Calu3 (cell line): ENCODE data around the gene PLEKHA4. TPM values are rescaled to one million over a fixed set of nuclear protein-coding genes. Genes with fewer than 3 reads are reported as not detected.
"Not testable (repeated sequence)": the region's sequence is repeated elsewhere in the genome, so short reads cannot be mapped to it uniquely, and the experiment has no call there.

Source experiments
- BruUV-seq: library from RNA; stranded (reverse); fragments of 400-500 nt; replicated peaks from 2 replicates; lab custom pipeline; 2021; lab: Mats Ljungman, UMichigan
- CTCF ChIA-PET: fragments of 300-600 bp; sonication (Branson Sonifier 250); formaldehyde crosslinking; loops from one replicate; lab custom pipeline; 2022; ENCODE audit warnings: antibody characterized with exemption; lab: Charles Lee
- DNase-seq: peaks from one replicate; pipeline ENCODE4 v3.0.0; 2022
- H3K27ac Mint-ChIP-seq: one replicate; pipeline ENCODE4 v1.8.0; 2022; ENCODE audit warnings: mixed read lengths; ENCODE audit not compliant: unreplicated experiment
- H3K27me3 Mint-ChIP-seq: one replicate; pipeline ENCODE4 v1.8.0; 2022; ENCODE audit warnings: mixed read lengths; ENCODE audit not compliant: unreplicated experiment
- H3K36me3 Mint-ChIP-seq: one replicate; pipeline ENCODE4 v1.8.0; 2022; ENCODE audit warnings: mild to moderate bottlenecking, moderate library complexity, mixed read lengths; ENCODE audit not compliant: insufficient read depth, unreplicated experiment
- H3K4me1 Mint-ChIP-seq: one replicate; pipeline ENCODE4 v1.8.0; 2022; ENCODE audit warnings: mild to moderate bottlenecking, low read depth, mixed read lengths; ENCODE audit not compliant: unreplicated experiment
- H3K4me3 Mint-ChIP-seq: one replicate; pipeline ENCODE4 v1.8.0; 2022; ENCODE audit warnings: mild to moderate bottlenecking, low read depth, moderate library complexity, mixed read lengths; ENCODE audit not compliant: unreplicated experiment
- H3K9me3 Mint-ChIP-seq: one replicate; pipeline ENCODE4 v1.8.0; 2022; ENCODE audit warnings: low read depth, mixed read lengths; ENCODE audit not compliant: unreplicated experiment
- CTCF ChIP-seq: fragments of 200-600 bp; IDR thresholded peaks from one replicate; pipeline ENCODE4 v1.8.0; 2022; ENCODE audit warnings: antibody characterized with exemption; ENCODE audit not compliant: unreplicated experiment
- intact Hi-C: fragments of 100-400 bp; cut with micrococcal nuclease; formaldehyde crosslinking; loops from one replicate; pipeline ENCODE4 v1.10.0; 2022; ENCODE audit not compliant: unreplicated experiment
- total RNA-seq: library from RNA; stranded (reverse); gene quantifications from 2 replicates; pipeline ENCODE4 v1.2.3, GENCODE V29; 2022

Gene PLEKHA4
- total RNA-seq, 1 experiment from 2014 or later, result 57.6 TPM

GRCh38 chr19:48914181-48914580 is 45.8 kb upstream of the PLEKHA4 start:
- H3K9me3 Mint-ChIP-seq, result no peaks in the 10 kb centered on the region
- intact Hi-C loops, result no loop called here
- BruUV-seq, result no TSS peak
- H3K36me3 Mint-ChIP-seq, result peaks cover 82% of the 10 kb centered on the region
- CTCF ChIA-PET, result interaction anchor here (1.0 kb wide), 1 partner anchor 11 kb away, joined by 3 read pairs; no protein-coding TSS in a partner anchor
- no peak for DNase-seq
- H3K4me3 Mint-ChIP-seq, result no peak overlapping the region
- TF ChIP-seq CTCF, result no peak
- no peaks in the 10 kb centered on the region for H3K27me3 Mint-ChIP-seq
- H3K27ac Mint-ChIP-seq, result no peak overlapping the region
- no peaks in the 10 kb centered on the region for H3K4me1 Mint-ChIP-seq

GRCh38 chr19:48913114-48913889 is 44.9 kb upstream of the PLEKHA4 start:
- Mint-ChIP-seq H3K4me3 (no peak overlapping the region), H3K27me3 (no peaks in the 10 kb centered on the region), H3K27ac (no peak overlapping the region), H3K36me3 (peaks cover 79% of the 10 kb centered on the region), H3K9me3 (no peaks in the 10 kb centered on the region), H3K4me1 (no peaks in the 10 kb centered on the region)
- no peak for TF ChIP-seq CTCF
- BruUV-seq, result no TSS peak
- intact Hi-C loops, result no loop called here
- DNase-seq, result no peak
- CTCF ChIA-PET, result no interaction called here

- Mint-ChIP-seq H3K4me1 (no peaks in the 10 kb centered on the region), H3K9me3 (no peaks in the 10 kb centered on the region)
- intact Hi-C loops, result no loop called here
Observed at GRCh38 chr19:48910803-48911202, 42.4 kb upstream of the PLEKHA4 start.

GRCh38 chr19:48909424-48910077 is 41.1 kb upstream of the PLEKHA4 start:
- DNase-seq, H3K4me3 Mint-ChIP-seq, H3K4me1 Mint-ChIP-seq, BruUV-seq, H3K9me3 Mint-ChIP-seq, H3K27ac Mint-ChIP-seq, intact Hi-C loops, H3K27me3 Mint-ChIP-seq, CTCF ChIA-PET: not testable (repeated sequence)
- peaks cover 73% of the 10 kb centered on the region for H3K36me3 Mint-ChIP-seq

More at GRCh38 chr19:48910803-48911202, 42.4 kb upstream of the PLEKHA4 start:
- Mint-ChIP-seq H3K4me3 (no peak overlapping the region), H3K27ac (no peak overlapping the region), H3K27me3 (no peaks in the 10 kb centered on the region), H3K36me3 (peaks cover 71% of the 10 kb centered on the region)
- no TSS peak for BruUV-seq
- TF ChIP-seq CTCF, result no peak
- CTCF ChIA-PET, result no interaction called here
- no peak for DNase-seq
